Progenitor cell of endocrine pancreas (in vitro differentiated cells): ENCODE results near the gene FNDC1. TPM values are rescaled to one million over a fixed set of nuclear protein-coding genes. Genes with fewer than 3 reads are reported as not detected.

Experiments used
- DNase-seq: peaks from one replicate; pipeline ENCODE4 v3.0.0; 2021; ENCODE audit warnings: low spot score; ENCODE audit not compliant: unreplicated experiment
- H3K27ac Mint-ChIP-seq: 2 replicates; pipeline ENCODE4 v1.8.0; 2021; ENCODE audit warnings: mild to moderate bottlenecking, moderate library complexity, mixed read lengths
- H3K27me3 Mint-ChIP-seq: 2 replicates; pipeline ENCODE4 v1.8.0; 2021; ENCODE audit warnings: mixed read lengths
- H3K36me3 Mint-ChIP-seq: 2 replicates; pipeline ENCODE4 v1.8.0; 2022; ENCODE audit warnings: mixed read lengths; ENCODE audit not compliant: insufficient read depth
- H3K4me1 Mint-ChIP-seq: 2 replicates; pipeline ENCODE4 v1.8.0; 2021; ENCODE audit warnings: low read depth, mixed read lengths
- H3K4me3 Mint-ChIP-seq: 2 replicates; pipeline ENCODE4 v1.8.0; 2021; ENCODE audit warnings: low read depth, mild to moderate bottlenecking, moderate library complexity, mixed read lengths
- H3K9me3 Mint-ChIP-seq: 2 replicates; pipeline ENCODE4 v1.8.0; 2021; ENCODE audit warnings: low read depth, mixed read lengths
- CTCF ChIP-seq: fragments of 200-600 bp; sonication (generic); IDR thresholded peaks from one replicate; pipeline ENCODE4 v1.5.0; 2021; ENCODE audit warnings: antibody characterized with exemption, mild to moderate bottlenecking; ENCODE audit not compliant: unreplicated experiment
- total RNA-seq: library from RNA; stranded (reverse); gene quantifications from 2 replicates; pipeline ENCODE4 v1.2.1, GENCODE V29; 2021

FNDC1 gene
- total RNA-seq, 1 donor from 2014 or later: 0.07 TPM

GRCh38 chr6:159155679-159156078 lies 13.5 kb upstream of the FNDC1 start:
- DNase-seq: no peak
- no peak for TF ChIP-seq CTCF
- Mint-ChIP-seq H3K4me3 (no peak overlapping the region), H3K4me1 (no peaks in the 10 kb centered on the region), H3K36me3 (no peaks in the 10 kb centered on the region), H3K9me3 (peaks cover 9% of the 10 kb centered on the region), H3K27ac (no peak overlapping the region), H3K27me3 (peaks cover 13% of the 10 kb centered on the region)

- no peaks in the 10 kb centered on the region for H3K4me1 Mint-ChIP-seq
- no peak overlapping the region for H3K27ac Mint-ChIP-seq
- no peak for DNase-seq
- H3K4me3 Mint-ChIP-seq: no peak overlapping the region
- H3K27me3 Mint-ChIP-seq: peaks cover 13% of the 10 kb centered on the region
- H3K9me3 Mint-ChIP-seq: peaks cover 9% of the 10 kb centered on the region
- H3K36me3 Mint-ChIP-seq: no peaks in the 10 kb centered on the region
- TF ChIP-seq CTCF: no peak
These were observed 13.1 kb upstream of the FNDC1 start for GRCh38 chr6:159156089-159156488.

- Mint-ChIP-seq H3K27ac (no peak overlapping the region), H3K4me1 (no peaks in the 10 kb centered on the region), H3K4me3 (no peak overlapping the region), H3K9me3 (peaks cover 9% of the 10 kb centered on the region), H3K36me3 (no peaks in the 10 kb centered on the region), H3K27me3 (peaks cover 19% of the 10 kb centered on the region)
- TF ChIP-seq CTCF: no peak
- no peak for DNase-seq
These were observed 11.8 kb upstream of the FNDC1 start for GRCh38 chr6:159157431-159157830.

DNA sequence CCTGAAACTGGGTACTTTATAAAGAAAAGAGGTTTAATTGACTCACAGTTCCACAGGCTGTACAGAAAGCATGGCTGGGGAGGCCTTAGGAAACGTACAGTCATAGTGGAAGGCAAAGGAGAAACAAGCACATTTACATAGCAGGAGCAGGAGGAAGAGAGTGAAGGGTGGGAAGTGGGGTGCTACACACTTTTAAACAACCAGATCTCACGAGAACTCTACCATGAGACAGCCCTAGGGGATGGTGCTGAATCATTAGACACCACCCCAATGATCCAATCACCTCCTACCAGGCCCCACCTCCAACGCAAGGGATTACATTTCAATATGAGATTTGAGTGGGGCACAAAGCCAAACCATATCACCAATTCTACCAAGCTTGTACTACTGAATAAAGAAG lies 7.4 kb upstream of the FNDC1 start:
- H3K27me3 Mint-ChIP-seq: peaks cover 55% of the 10 kb centered on the region
- no peaks in the 10 kb centered on the region for H3K36me3 Mint-ChIP-seq
- no peak for DNase-seq
- no peak for TF ChIP-seq CTCF
- peaks cover 4% of the 10 kb centered on the region for H3K9me3 Mint-ChIP-seq
- H3K27ac Mint-ChIP-seq: no peak overlapping the region
- no peaks in the 10 kb centered on the region for H3K4me1 Mint-ChIP-seq
- H3K4me3 Mint-ChIP-seq: no peak overlapping the region

GRCh38 chr6:159163901-159164370 lies 5.3 kb upstream of the FNDC1 start:
- DNase-seq: no peak
- no peak for TF ChIP-seq CTCF
- no peaks in the 10 kb centered on the region for H3K9me3 Mint-ChIP-seq
- no peak overlapping the region for H3K4me3 Mint-ChIP-seq
- H3K27ac Mint-ChIP-seq: no peak overlapping the region
- peaks cover 4% of the 10 kb centered on the region for H3K4me1 Mint-ChIP-seq
- H3K36me3 Mint-ChIP-seq: no peaks in the 10 kb centered on the region
- peaks cover 66% of the 10 kb centered on the region for H3K27me3 Mint-ChIP-seq
